ENCODE measurements around the gene MYRIP. TPM values are rescaled to one million over a fixed set of nuclear protein-coding genes. Genes with fewer than 3 reads are reported as not detected.

The MYRIP gene
- total and polyA plus RNA-seq, 2 experiments from 2014 or later: 1.5 to 1.8 TPM

DNA sequence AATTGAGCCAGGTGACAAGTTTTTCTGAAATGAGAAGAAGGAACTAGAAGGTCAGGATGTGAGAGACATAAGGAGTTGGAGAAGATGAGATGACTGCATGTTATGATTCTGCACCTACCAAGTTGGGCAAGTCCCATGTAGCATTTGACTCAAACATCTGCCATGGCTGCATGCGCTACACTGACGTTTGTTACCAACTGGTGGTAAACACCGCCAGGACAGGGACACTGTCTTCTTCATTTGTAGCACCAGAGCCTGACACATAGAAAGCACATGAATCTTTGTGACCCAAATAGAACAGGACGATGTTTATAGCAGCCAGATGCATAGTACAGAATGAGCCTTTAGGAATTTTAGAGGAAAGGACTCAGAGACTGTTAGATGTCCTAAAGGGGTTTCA, 236.7 kb downstream of the MYRIP start:
- no peaks in the 10 kb centered on the region for H3K27me3 Mint-ChIP-seq (ENCODE audit: insufficient read depth, low read depth, poor library complexity)
- H2AFZ ChIP-seq: no peak overlapping the region
- no peaks in the 10 kb centered on the region for H3K27me3 ChIP-seq (ENCODE audit: insufficient read depth)
- TF ChIP-seq NANOG (IDR thresholded peaks at IDR 0.05; ENCODE audit: borderline replicate concordance) (no peak), EZH2 (IDR thresholded peaks at IDR 0.05; ENCODE audit: low read depth, unreplicated experiment) (no peak), REST (IDR thresholded peaks at IDR 0.05; ENCODE audit: unreplicated experiment) (no peak), ZNF462 (CRISPR knock-in tag; IDR thresholded peaks at IDR 0.05) (no peak), CREB1 (CRISPR knock-in tag; IDR thresholded peaks at IDR 0.05; ENCODE audit: low read depth) (no peak), JUNB (IDR thresholded peaks at IDR 0.05; ENCODE audit: unreplicated experiment) (no peak), EZH2phosphoT487 (IDR thresholded peaks at IDR 0.05; ENCODE audit: unreplicated experiment) (no peak), POLR2AphosphoS5 (IDR thresholded peaks at IDR 0.05; ENCODE audit: low read depth) (no peak), ETS1 (IDR thresholded peaks at IDR 0.05) (no peak), ZNF114 (CRISPR knock-in tag; IDR thresholded peaks at IDR 0.05) (no peak), STAT1 (IDR thresholded peaks at IDR 0.05; ENCODE audit: unreplicated experiment) (no peak)
- TF ChIP-seq, protein P1, sequence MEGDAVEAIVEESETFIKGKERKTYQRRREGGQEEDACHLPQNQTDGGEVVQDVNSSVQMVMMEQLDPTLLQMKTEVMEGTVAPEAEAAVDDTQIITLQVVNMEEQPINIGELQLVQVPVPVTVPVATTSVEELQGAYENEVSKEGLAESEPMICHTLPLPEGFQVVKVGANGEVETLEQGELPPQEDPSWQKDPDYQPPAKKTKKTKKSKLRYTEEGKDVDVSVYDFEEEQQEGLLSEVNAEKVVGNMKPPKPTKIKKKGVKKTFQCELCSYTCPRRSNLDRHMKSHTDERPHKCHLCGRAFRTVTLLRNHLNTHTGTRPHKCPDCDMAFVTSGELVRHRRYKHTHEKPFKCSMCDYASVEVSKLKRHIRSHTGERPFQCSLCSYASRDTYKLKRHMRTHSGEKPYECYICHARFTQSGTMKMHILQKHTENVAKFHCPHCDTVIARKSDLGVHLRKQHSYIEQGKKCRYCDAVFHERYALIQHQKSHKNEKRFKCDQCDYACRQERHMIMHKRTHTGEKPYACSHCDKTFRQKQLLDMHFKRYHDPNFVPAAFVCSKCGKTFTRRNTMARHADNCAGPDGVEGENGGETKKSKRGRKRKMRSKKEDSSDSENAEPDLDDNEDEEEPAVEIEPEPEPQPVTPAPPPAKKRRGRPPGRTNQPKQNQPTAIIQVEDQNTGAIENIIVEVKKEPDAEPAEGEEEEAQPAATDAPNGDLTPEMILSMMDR (conservative IDR thresholded peaks at IDR 0.05; ENCODE audit: low read depth in 2 of 2): no peak
- H3K9me3 Mint-ChIP-seq: peaks cover 9% of the 10 kb centered on the region
- H3K9me2 ChIP-seq (ENCODE audit: insufficient read depth): no peaks in the 10 kb centered on the region; the same call in none of the 2 replicates
- DNase-seq (ENCODE audit: low spot score) (no peak), ATAC-seq (no peak)
- no peaks in the 10 kb centered on the region; the same call in 2 of the 3 replicates for H3K4me1 Mint-ChIP-seq
- no peak overlapping the region for H3K27ac Mint-ChIP-seq
- H3K4me3 Mint-ChIP-seq: no peak overlapping the region
- H4K20me1 ChIP-seq (replicated peaks; ENCODE audit: insufficient read depth): no peaks in the 10 kb centered on the region
- peaks cover 10% of the 10 kb centered on the region for H3K4me1 ChIP-seq (ENCODE audit: insufficient read depth)
- no peak overlapping the region for H3K4me3 ChIP-seq
- no peaks in the 10 kb centered on the region for H3K79me2 ChIP-seq (replicated peaks; ENCODE audit: insufficient read depth)
- H3K36me3 ChIP-seq (ENCODE audit: insufficient read depth): no peaks in the 10 kb centered on the region
- peaks cover 6% of the 10 kb centered on the region; the same call in 2 of the 3 replicates for H3K36me3 Mint-ChIP-seq (ENCODE audit: low read depth)
- H3K27ac ChIP-seq (ENCODE audit: low read depth): no peak overlapping the region
- no peaks in the 10 kb centered on the region for H3F3A ChIP-seq (replicated peaks; ENCODE audit: low read depth)
- no peak overlapping the region for H3K4me2 ChIP-seq
